Measurements from ENCODE around the gene MLYCD.

MLYCD gene

DNA sequence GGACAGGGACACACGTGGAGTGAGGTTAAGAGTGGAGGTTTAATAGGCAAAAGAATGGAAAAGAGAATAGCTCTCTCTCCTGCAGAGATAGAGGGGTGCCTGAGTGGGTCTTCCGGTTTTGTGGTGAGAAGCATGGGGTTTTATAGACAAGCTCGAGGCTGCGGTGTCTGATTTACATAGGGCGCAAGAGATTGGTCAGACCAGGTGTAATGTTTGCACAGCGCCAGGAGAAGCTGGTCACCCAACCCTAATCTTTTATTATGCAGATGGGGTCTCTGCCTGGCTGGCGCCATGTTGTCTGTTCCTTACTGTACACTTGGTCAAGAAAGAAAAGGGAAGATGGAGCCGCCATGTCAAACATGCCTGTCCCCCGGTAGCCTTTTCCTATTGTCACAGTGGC lies 44.5 kb upstream of the MLYCD start:
- H3K4me3 ChIP-seq (ENCODE audit: control insufficient read depth, low read depth, low read length) = no peak overlapping the region
- no peak for DNase-seq (ENCODE audit: low read depth)
- TF ChIP-seq, protein P1, sequence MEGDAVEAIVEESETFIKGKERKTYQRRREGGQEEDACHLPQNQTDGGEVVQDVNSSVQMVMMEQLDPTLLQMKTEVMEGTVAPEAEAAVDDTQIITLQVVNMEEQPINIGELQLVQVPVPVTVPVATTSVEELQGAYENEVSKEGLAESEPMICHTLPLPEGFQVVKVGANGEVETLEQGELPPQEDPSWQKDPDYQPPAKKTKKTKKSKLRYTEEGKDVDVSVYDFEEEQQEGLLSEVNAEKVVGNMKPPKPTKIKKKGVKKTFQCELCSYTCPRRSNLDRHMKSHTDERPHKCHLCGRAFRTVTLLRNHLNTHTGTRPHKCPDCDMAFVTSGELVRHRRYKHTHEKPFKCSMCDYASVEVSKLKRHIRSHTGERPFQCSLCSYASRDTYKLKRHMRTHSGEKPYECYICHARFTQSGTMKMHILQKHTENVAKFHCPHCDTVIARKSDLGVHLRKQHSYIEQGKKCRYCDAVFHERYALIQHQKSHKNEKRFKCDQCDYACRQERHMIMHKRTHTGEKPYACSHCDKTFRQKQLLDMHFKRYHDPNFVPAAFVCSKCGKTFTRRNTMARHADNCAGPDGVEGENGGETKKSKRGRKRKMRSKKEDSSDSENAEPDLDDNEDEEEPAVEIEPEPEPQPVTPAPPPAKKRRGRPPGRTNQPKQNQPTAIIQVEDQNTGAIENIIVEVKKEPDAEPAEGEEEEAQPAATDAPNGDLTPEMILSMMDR (conservative IDR thresholded peaks at IDR 0.05; ENCODE audit: control insufficient read depth, insufficient read depth, low read depth, low read length) = no peak

DNA sequence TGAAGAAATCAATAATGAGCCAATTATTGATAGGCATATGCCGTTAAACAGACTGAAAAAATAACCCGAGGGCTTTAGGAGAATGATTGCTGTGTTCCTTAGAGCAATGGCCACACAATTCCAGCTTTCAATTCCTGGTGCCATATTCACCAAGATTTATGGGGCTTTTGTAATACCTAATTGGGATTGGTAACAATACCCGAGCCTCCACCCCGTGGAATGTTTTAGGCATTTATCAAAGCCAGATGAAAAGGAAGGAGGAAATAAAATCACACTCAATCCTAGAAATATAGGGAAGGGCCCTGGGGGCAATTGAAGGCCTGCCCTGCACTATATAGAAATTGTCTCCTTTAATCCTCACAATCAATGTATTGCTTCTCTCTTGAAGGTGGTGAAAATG lies 42.1 kb upstream of the MLYCD start:
- no peak for DNase-seq (ENCODE audit: low read depth)
- no peak overlapping the region for H3K4me3 ChIP-seq (ENCODE audit: control insufficient read depth, low read depth, low read length)
- TF ChIP-seq, protein P1 (conservative IDR thresholded peaks at IDR 0.05; ENCODE audit: control insufficient read depth, insufficient read depth, low read depth, low read length) = no peak

DNA sequence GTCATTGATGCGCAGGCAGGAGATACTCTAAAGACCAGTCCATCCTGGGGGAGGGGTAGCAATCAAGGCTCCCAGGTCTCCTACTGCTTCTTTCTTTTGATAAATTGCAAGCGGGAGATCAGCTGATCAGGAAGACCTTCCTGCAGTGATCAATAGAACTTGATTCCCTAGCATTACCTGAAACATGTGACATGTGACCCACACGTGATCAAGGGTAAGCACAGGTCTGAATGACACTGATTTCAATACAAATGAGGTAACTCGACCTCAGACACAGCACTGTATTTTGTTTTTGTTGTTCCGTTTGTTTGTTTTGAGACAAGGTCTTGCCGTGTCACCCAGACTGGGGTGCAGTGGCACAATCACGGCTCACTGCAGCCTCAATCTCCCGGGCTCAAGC lies 39.6 kb upstream of the MLYCD start:
- TF ChIP-seq, protein P1 (conservative IDR thresholded peaks at IDR 0.05; ENCODE audit: control insufficient read depth, insufficient read depth, low read depth, low read length) = no peak
- no peak overlapping the region for H3K4me3 ChIP-seq (ENCODE audit: control insufficient read depth, low read depth, low read length)
- DNase-seq (ENCODE audit: low read depth) = no peak

DNA sequence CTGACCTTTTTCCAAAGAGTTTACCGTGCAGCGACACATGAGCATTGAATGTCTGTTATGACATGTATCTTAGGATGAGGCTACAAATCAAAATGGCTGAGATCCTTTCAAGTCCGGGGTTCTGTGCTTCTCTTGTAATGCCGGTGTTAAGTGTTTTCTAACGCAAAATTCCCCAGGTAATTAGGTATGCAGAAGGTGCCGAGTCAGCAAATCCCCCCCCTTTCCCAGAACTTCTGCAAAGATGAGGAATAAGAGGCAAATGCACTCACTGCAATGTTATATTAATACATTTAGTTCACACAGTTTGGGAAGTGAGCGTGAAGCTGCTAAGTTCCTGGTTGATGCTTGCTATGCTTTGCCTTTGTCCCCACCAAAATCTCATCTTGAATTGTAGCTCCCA lies 36.3 kb upstream of the MLYCD start:
- DNase-seq (ENCODE audit: low read depth) = no peak
- H3K4me3 ChIP-seq (ENCODE audit: control insufficient read depth, low read depth, low read length) = no peak overlapping the region
- TF ChIP-seq, protein P1 (conservative IDR thresholded peaks at IDR 0.05; ENCODE audit: control insufficient read depth, insufficient read depth, low read depth, low read length) = no peak

DNA sequence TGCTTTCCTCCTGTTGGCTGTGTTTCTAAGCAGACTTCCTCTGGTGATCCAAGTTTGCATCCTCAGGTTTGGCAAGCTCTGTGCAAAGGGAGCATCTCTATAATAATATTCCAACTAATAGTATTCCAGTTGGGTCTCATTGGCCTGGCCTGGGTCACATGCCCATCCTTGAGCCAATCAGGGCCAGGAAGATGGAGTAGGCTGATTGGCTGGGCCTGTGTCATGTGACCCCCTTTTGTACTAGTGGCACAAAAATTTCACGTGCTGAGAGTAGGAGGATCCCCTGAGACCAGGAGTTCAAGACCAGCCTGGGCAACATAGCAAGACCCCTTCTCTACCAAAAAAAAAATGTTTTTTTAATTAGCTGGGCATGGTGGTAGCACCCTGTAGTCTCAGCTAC lies 35.2 kb upstream of the MLYCD start:
- DNase-seq (ENCODE audit: low read depth) = no peak
- H3K4me3 ChIP-seq (ENCODE audit: control insufficient read depth, low read depth, low read length) = no peak overlapping the region
- TF ChIP-seq, protein P1 (conservative IDR thresholded peaks at IDR 0.05; ENCODE audit: control insufficient read depth, insufficient read depth, low read depth, low read length) = no peak

DNA sequence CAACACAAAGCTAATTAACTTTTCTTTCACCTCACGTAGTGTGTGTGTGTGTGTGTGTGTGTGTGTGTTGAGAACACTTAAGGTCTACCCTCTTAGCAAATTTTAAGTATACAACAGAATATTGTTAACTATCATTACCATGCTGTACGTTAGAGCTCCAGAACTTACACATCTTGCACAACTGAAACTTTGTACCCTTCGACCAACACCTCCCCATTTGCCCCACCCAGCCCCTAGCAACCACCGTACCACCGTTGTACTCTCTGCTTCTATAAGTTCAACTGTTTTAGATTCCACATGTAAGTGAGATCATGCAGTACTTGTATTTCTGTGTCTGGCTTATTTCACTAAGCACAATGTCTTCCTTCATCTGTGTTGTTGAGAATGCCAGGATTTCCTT lies 28.1 kb upstream of the MLYCD start:
- no peak for DNase-seq (ENCODE audit: low read depth)
- TF ChIP-seq, protein P1 (conservative IDR thresholded peaks at IDR 0.05; ENCODE audit: control insufficient read depth, insufficient read depth, low read depth, low read length) = no peak
- H3K4me3 ChIP-seq (ENCODE audit: control insufficient read depth, low read depth, low read length) = no peak overlapping the region

DNA sequence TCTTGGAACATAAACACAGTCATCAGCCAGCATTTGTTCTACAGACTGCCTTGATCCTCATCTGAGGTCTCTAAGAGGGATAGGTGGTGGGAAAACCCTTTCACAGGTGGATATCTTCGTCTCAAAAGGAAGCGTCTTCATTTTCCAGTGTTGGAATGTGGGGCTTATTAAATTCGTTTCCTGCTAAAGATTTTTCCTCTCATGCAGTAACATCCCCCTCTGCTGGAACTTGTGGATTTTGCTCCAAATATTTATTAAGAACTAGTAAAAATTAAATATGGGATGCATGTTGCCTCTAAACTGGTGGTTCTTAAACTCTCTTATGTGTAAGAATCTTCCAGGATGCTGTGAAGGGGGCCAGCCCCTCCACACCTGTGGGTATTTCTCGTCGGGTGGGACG lies 20.1 kb upstream of the MLYCD start:
- TF ChIP-seq, protein P1 (conservative IDR thresholded peaks at IDR 0.05; ENCODE audit: control insufficient read depth, insufficient read depth, low read depth, low read length) = peak; percentile 54
- peak; percentile 58 for DNase-seq (ENCODE audit: low read depth)
- no peak overlapping the region for H3K4me3 ChIP-seq (ENCODE audit: control insufficient read depth, low read depth, low read length)

Data from fibroblast of mammary gland (primary cell).